ENCODE results near the gene BHLHA15. TPM values are rescaled to one million over a fixed set of nuclear protein-coding genes. Genes with fewer than 3 reads are reported as not detected.

The BHLHA15 gene
- polyA plus RNA-seq, 1 experiment = not detected

DNA sequence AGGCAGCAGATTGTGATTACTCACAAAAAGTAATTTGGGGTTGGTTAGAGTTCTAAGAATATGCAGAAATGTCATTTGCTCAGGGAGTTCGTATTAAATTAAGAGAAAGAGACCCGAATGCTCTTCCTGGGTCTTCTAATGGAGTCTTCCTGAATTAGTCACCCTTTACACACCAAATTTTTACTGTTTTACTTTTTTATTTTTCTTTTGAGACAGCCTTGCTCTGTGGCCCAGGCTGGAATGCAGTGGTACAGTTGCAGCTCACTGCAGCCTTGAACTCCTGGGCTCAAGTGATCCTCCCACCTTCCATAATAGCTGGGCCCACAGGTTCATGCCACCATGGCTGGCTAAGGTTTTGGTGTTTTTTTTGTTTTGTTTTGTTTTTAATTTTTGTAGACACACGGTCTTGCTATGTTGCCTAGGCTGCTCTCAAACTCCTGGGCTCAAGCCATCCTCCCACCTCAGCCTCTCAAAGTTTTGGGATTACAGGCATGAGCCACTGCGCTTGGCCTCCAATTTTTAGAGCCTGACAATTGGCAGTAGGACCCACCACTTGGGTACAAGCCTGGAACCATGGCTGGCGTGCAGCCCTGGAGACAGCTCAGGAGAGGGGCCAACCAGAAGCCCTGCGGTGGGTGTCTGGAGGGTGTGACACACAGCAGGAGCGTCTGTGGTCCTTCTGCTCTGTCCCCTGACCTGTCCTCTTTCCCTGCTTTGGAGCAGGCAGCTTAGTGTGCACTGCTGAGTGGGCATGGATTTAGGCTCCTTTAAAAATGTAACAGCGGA lies 16.4 kb upstream of the BHLHA15 start:
- Histone ChIP-seq H3K27ac (ENCODE audit: low read depth, low read length) (no peak overlapping the region), H3K9me3 (ENCODE audit: control insufficient read depth, insufficient read depth, low read length) (peaks cover 6% of the 10 kb centered on the region), H3K4me3 (ENCODE audit: low read depth, low read length) (no peak overlapping the region), H3K27me3 (ENCODE audit: control insufficient read depth, insufficient read depth, low read length) (no peaks in the 10 kb centered on the region)
- CTCF ChIA-PET = interaction anchor here (0.7 to 1.8 kb wide), 2 partner anchors 27 to 44 kb away, joined by 3 to 14 read pairs; no protein-coding TSS in a partner anchor
- DNase-seq (ENCODE audit: low read depth, low spot score) = no peak
- POLR2A ChIA-PET = no interaction called here
- TF ChIP-seq, protein P1, sequence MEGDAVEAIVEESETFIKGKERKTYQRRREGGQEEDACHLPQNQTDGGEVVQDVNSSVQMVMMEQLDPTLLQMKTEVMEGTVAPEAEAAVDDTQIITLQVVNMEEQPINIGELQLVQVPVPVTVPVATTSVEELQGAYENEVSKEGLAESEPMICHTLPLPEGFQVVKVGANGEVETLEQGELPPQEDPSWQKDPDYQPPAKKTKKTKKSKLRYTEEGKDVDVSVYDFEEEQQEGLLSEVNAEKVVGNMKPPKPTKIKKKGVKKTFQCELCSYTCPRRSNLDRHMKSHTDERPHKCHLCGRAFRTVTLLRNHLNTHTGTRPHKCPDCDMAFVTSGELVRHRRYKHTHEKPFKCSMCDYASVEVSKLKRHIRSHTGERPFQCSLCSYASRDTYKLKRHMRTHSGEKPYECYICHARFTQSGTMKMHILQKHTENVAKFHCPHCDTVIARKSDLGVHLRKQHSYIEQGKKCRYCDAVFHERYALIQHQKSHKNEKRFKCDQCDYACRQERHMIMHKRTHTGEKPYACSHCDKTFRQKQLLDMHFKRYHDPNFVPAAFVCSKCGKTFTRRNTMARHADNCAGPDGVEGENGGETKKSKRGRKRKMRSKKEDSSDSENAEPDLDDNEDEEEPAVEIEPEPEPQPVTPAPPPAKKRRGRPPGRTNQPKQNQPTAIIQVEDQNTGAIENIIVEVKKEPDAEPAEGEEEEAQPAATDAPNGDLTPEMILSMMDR (IDR thresholded peaks at IDR 0.05; ENCODE audit: low read depth, low read length) = no peak

DNA sequence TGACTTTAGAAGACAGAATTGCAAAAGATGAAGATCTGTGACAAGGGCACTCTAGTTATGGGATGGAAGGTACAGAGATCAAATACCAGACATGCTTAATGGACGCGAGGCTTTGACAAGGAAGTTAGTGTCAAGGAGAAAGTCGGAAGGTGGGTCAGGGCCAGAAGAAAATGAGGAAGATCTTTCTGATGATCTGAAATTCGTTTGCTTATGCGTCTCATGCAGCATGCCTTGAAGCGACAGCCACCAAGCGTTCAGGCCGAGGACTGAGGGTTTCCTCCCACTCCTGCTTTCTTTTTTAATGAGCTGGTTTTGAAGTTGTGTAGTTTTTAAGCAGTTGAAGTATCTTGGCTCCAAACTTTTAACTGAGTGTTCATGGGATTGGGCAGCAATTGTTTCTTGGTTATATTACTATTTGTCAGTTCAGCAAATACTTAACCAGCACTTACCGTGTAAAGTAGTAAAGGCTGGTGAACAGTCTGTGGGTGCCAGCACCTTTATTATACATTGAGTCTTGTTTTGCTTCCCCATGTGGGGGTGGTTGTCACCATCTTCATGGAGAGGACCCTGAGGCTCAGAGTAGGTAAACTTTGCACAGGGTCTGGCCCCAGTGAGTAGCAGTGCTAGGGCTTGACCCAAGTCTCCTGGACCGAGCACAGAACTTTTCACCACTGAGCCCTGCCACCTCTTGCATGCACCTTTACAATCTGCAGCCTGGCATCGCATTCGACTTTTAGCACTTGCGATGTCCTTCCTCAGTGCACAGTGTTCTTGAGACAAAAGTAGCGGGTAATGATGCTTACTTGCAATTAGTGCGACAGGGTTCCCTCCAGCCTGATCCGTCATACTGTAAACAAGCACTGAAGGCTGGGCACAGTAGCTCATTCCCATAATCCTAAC lies 14.3 kb upstream of the BHLHA15 start:
- CTCF ChIA-PET = interaction anchor here (1.0 to 1.8 kb wide), 2 partner anchors 29 to 30 kb away, joined by 3 to 14 read pairs; no protein-coding TSS in a partner anchor
- TF ChIP-seq, protein P1 (IDR thresholded peaks at IDR 0.05; ENCODE audit: low read depth, low read length) = no peak
- peak overlapping the region; percentile 11 for H3K27ac ChIP-seq (ENCODE audit: low read depth, low read length)
- H3K9me3 ChIP-seq (ENCODE audit: control insufficient read depth, insufficient read depth, low read length) = peaks cover 6% of the 10 kb centered on the region
- no peaks in the 10 kb centered on the region for H3K27me3 ChIP-seq (ENCODE audit: control insufficient read depth, insufficient read depth, low read length)
- POLR2A ChIA-PET = no interaction called here
- DNase-seq (ENCODE audit: low read depth, low spot score) = no peak
- H3K4me3 ChIP-seq (ENCODE audit: low read depth, low read length) = no peak overlapping the region

DNA sequence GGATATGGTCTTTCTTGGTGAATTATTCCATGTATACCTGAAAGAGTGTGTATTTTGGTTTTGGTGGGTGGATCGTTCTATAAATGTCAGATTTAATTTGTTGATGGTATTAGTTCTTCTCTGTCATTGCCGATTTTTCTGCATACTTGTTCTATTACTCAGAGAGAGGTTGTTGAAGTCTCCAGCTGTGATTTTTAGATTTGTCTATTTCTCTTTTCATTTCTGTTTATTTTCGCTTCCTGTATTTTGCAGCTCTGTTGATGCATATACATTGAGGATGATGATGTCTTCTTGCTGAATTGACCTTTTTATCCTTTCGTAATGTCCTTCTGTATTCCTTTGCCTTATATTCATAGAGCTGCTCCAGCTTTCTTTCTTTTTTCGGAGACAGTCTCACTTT lies 12.1 kb upstream of the BHLHA15 start:
- no peak for DNase-seq (ENCODE audit: low read depth, low spot score)
- no peaks in the 10 kb centered on the region for H3K27me3 ChIP-seq (ENCODE audit: control insufficient read depth, insufficient read depth, low read length)
- no peak overlapping the region for H3K4me3 ChIP-seq (ENCODE audit: low read depth, low read length)
- ChIA-PET CTCF (interaction anchor here (0.6 to 1.4 kb wide), 2 partner anchors 30 to 93 kb away, joined by 4 to 7 read pairs; no protein-coding TSS in a partner anchor), POLR2A (no interaction called here)
- H3K27ac ChIP-seq (ENCODE audit: low read depth, low read length) = no peak overlapping the region
- peaks cover 6% of the 10 kb centered on the region for H3K9me3 ChIP-seq (ENCODE audit: control insufficient read depth, insufficient read depth, low read length)
- TF ChIP-seq, protein P1 (IDR thresholded peaks at IDR 0.05; ENCODE audit: low read depth, low read length) = no peak

DNA sequence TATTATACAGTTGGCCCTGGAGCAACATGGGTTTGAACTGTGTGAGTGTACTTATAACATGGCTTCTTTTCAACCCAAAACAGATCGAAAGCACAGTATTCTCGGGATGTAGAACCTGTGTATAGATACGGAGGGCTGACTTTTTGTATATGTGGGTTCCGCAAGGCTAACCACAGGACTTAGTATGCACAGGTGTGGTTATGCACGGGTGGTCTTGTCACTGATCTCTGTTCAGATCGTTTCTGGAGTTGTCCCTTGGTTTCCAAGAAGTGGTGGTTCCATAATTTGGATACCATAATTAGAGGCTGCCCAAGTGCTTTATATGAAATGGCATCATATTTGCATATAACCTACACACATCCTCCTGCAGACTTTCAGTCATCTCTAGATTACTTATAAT lies 10.9 kb upstream of the BHLHA15 start:
- no peaks in the 10 kb centered on the region for H3K27me3 ChIP-seq (ENCODE audit: control insufficient read depth, insufficient read depth, low read length)
- CTCF ChIA-PET = interaction anchor here (0.6 to 1.5 kb wide), 2 partner anchors 32 to 989 kb away, joined by 3 to 4 read pairs; no protein-coding TSS in a partner anchor
- TF ChIP-seq, protein P1 (IDR thresholded peaks at IDR 0.05; ENCODE audit: low read depth, low read length) = no peak
- no peak overlapping the region for H3K4me3 ChIP-seq (ENCODE audit: low read depth, low read length)
- no peak for DNase-seq (ENCODE audit: low read depth, low spot score)
- H3K27ac ChIP-seq (ENCODE audit: low read depth, low read length) = no peak overlapping the region
- H3K9me3 ChIP-seq (ENCODE audit: control insufficient read depth, insufficient read depth, low read length) = peaks cover 6% of the 10 kb centered on the region
- POLR2A ChIA-PET = no interaction called here

Data from AG04450 (cell line).